Measurements from ENCODE around the gene ARHGAP6.

ARHGAP6 gene

DNA sequence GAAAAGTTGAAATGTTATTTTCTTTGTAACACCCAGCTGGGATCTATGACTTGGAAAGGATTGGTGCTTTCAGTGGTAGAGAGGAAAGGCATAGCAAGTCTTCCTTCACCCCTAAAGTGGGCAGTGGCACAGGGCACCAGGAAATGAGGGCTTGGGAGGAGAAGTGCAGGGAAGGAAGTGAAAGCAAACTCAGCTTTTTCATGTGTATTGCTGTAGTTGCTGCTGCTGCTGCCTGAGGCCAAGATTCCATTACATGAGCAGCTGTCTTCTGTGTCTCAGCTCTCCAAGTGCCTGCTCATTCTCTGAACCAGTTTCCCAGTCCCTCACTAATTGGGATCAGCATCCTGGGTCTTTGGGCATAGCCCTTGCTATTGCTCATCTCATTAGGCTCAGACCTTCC is 552.0 kb downstream of the ARHGAP6 start:
- no peak for DNase-seq (ENCODE audit: extremely low read depth, low read depth)
- TF ChIP-seq, protein P1, sequence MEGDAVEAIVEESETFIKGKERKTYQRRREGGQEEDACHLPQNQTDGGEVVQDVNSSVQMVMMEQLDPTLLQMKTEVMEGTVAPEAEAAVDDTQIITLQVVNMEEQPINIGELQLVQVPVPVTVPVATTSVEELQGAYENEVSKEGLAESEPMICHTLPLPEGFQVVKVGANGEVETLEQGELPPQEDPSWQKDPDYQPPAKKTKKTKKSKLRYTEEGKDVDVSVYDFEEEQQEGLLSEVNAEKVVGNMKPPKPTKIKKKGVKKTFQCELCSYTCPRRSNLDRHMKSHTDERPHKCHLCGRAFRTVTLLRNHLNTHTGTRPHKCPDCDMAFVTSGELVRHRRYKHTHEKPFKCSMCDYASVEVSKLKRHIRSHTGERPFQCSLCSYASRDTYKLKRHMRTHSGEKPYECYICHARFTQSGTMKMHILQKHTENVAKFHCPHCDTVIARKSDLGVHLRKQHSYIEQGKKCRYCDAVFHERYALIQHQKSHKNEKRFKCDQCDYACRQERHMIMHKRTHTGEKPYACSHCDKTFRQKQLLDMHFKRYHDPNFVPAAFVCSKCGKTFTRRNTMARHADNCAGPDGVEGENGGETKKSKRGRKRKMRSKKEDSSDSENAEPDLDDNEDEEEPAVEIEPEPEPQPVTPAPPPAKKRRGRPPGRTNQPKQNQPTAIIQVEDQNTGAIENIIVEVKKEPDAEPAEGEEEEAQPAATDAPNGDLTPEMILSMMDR (IDR thresholded peaks at IDR 0.05; ENCODE audit: low read depth, low read length): no peak

DNA sequence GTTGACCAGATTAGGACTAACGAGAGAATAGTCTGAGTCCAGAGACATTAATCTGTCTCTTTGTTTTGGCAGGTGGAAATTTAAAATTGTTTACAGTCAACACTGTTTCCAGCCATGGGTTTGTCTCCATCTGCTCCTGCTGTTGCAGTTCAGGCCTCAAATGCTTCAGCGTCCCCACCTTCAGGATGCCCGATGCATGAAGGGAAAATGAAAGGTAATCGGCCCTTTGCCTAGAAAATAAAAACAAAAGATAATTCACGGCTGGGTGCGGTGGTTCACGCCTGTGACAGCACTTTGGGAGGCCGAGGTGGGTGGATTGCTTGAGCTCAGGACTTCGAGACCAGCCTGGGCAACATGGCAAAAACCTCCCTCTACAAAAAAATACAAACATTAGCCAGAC is 553.8 kb downstream of the ARHGAP6 start:
- TF ChIP-seq, protein P1 (IDR thresholded peaks at IDR 0.05; ENCODE audit: low read depth, low read length): no peak
- no peak for DNase-seq (ENCODE audit: extremely low read depth, low read depth)

GRCh38 chrX:11111037-11111851 is 554.5 kb downstream of the ARHGAP6 start, which contains the start of gene HCCS:
Gene HCCS (plus strand): TSS chrX:11111332. CDS start chrX:11112061, 729 bp downstream.
- TF ChIP-seq, protein P1 (IDR thresholded peaks at IDR 0.05; ENCODE audit: low read depth, low read length): no peak
- peak; percentile 44 for DNase-seq (ENCODE audit: extremely low read depth, low read depth)

DNA sequence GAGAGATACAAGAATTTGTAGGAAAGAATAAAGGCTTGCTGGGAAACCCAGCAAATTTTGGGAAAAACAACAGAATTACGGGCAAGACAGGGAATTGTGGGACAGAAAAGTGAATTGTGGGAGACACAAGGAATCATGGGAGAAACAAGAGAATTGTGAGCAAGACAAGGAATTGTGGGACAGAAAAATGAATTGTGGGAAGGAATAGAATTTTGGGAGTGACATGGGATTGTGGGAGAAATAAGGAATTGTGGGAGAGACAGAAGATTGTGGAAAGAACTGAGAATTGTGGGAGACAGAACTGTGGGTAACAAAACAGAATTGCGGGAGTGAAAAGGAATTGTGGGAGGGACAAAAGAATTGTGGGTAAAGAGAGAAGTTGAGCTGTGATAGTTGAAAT is 555.8 kb downstream of the ARHGAP6 start:
- DNase-seq (ENCODE audit: extremely low read depth, low read depth): no peak
- TF ChIP-seq, protein P1 (IDR thresholded peaks at IDR 0.05; ENCODE audit: low read depth, low read length): no peak

DNA sequence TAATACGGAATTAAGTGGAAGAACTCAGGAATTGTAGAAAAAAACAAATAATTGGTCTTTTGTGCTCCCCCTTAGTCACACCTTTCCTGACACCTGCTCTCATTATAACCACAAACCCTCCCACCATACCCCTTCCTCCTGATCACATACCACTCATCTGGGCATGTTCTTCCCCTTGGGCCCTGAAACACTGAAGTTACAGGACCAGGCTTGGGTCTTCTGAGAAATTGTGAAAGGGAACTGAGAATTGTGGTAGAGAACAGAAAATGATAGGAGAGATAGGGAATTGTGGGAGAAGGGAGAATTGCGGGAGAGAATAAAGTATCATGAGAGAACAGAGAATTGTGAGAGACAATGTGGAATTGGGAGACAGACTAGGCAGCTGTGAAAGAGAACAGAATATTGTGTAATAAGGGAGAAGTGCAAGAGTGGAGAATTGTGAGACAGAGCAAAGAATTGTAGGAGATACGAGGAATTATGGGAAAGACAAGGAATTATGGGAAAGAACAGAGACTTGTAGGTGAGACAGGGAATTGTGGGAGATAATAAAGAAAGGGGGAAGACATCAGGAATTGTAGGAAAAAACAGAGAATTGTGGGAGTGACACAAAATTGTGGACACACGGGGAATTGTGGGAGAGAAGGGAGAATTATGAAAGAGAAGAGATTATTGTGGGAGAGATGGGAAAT is 557.3 kb downstream of the ARHGAP6 start:
- TF ChIP-seq, protein P1 (IDR thresholded peaks at IDR 0.05; ENCODE audit: low read depth, low read length): no peak
- no peak for DNase-seq (ENCODE audit: extremely low read depth, low read depth)

DNA sequence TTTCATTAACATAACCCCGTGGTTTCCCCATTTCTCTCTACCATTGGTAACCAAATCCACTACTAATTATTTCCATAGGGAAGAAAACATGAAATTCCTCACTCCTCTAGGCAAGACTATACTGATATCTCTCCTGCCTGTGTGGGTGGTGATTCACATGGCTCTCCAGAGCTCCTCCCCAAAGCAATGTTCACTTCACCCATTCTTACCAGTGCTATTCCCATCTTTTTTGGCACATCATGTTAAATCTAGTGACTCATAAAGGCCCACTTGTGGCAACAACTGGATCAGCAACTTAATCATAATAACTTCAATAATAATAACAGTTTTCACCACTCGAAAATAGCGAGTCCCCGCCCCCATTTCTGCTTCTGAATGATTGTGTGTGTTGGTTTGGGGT is 560.6 kb downstream of the ARHGAP6 start:
- TF ChIP-seq, protein P1 (IDR thresholded peaks at IDR 0.05; ENCODE audit: low read depth, low read length): no peak

DNA sequence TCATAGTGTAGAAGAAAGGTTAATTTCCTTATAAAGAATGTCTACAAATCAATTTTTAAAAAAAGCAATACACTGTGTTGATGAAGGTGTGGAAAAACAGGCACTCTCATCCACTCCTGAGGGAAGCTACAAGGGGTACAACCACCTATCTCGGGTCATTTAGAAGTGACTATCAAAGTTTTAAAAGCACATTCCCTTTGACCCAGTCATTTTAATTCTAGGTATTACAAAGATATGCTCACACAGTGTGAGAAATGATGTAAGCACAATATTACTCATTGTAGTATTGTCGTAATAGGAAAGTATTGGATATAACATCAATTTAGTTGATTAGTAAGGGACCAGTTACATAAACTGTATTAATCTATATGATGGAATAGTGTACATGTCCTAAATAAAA is 562.0 kb downstream of the ARHGAP6 start:
- TF ChIP-seq, protein P1 (IDR thresholded peaks at IDR 0.05; ENCODE audit: low read depth, low read length): no peak
- DNase-seq (ENCODE audit: extremely low read depth, low read depth): no peak

More for the DNA sequence above, 560.6 kb downstream of the ARHGAP6 start:
- DNase-seq (ENCODE audit: extremely low read depth, low read depth): no peak
